SK-N-SH treated with all-trans-retinoic acid at 6 μM for 48 hours (cell line): ENCODE results near the gene OR9Q1.

Experiments used
- POU6F1 ChIP-seq: fragments of 250-450 bp; sonication (Bioruptor Pico); IDR thresholded peaks from 2 replicates; pipeline ENCODE4 v1.8.0; 2021; ENCODE audit warnings: low read depth, mild to moderate bottlenecking, moderate library complexity, borderline replicate concordance
- RARB ChIP-seq: fragments of 250-450 bp; sonication (Bioruptor Pico); IDR thresholded peaks from 2 replicates; pipeline ENCODE4 v1.8.0; 2021; ENCODE audit warnings: mild to moderate bottlenecking, moderate library complexity

- TF ChIP-seq RARB (CRISPR knock-in tag) (no peak), POU6F1 (no peak)
Observed at GRCh38 chr11:57983191-57983590, 40.5 kb upstream of the OR9Q1 start.
